ENCODE results near the gene WDR83.
"Not testable (repeated sequence)": the region's sequence is repeated elsewhere in the genome, so short reads cannot be mapped to it uniquely, and the experiment has no call there.

The WDR83 gene

GRCh38 chr19:12703046-12703445 lies 36.4 kb downstream of the WDR83 start:
- Mint-ChIP-seq H3K36me3 (peaks cover 43 to 51% of the 10 kb centered on the region in 2 donors), H3K4me3 (no peak overlapping the region), H3K9me3 (no peaks in the 10 kb centered on the region), H3K27ac (peak overlapping the region; percentile 69), H3K4me1 (peaks cover 4 to 9% of the 10 kb centered on the region in 2 donors), H3K27me3 (no peaks in the 10 kb centered on the region)
- ATAC-seq (replicated peaks), result peak; percentile 75 to 77
- no peak for DNase-seq

- ATAC-seq (replicated peaks), result no peak
- DNase-seq, result no peak
- peaks cover 0 to 2% of the 10 kb centered on the region in 2 donors for H3K4me1 Mint-ChIP-seq
- peaks cover 40 to 45% of the 10 kb centered on the region in 2 donors for H3K36me3 Mint-ChIP-seq
- H3K9me3 Mint-ChIP-seq, result no peaks in the 10 kb centered on the region
- no peaks in the 10 kb centered on the region for H3K27me3 Mint-ChIP-seq
- H3K27ac Mint-ChIP-seq, result no peak overlapping the region
- no peak overlapping the region for H3K4me3 Mint-ChIP-seq
These were observed 38.6 kb downstream of the WDR83 start for GRCh38 chr19:12705169-12705568.

- H3K27ac Mint-ChIP-seq, result peak overlapping the region; percentile 33
- DNase-seq, result no peak
- H3K4me1 Mint-ChIP-seq, result peaks cover 0 to 2% of the 10 kb centered on the region in 2 donors
- H3K4me3 Mint-ChIP-seq, result no peak overlapping the region
- ATAC-seq (replicated peaks), result no peak
- H3K27me3 Mint-ChIP-seq, result no peaks in the 10 kb centered on the region
- peaks cover 42 to 49% of the 10 kb centered on the region in 2 donors for H3K36me3 Mint-ChIP-seq
- H3K9me3 Mint-ChIP-seq, result no peaks in the 10 kb centered on the region
These were observed 39.2 kb downstream of the WDR83 start for GRCh38 chr19:12705654-12706331.

GRCh38 chr19:12706332-12706718 lies 39.7 kb downstream of the WDR83 start:
- Mint-ChIP-seq H3K4me3 (no peak overlapping the region), H3K4me1 (peaks cover 0 to 2% of the 10 kb centered on the region in 2 donors), H3K27ac (peak overlapping the region; percentile 31), H3K36me3 (peaks cover 40 to 49% of the 10 kb centered on the region in 2 donors), H3K27me3 (no peaks in the 10 kb centered on the region), H3K9me3 (no peaks in the 10 kb centered on the region)
- no peak for ATAC-seq (replicated peaks)
- no peak for DNase-seq

GRCh38 chr19:12708641-12709040 lies 42.0 kb downstream of the WDR83 start:
- Mint-ChIP-seq H3K9me3 (no peaks in the 10 kb centered on the region), H3K4me1 (peaks cover 2 to 4% of the 10 kb centered on the region in 2 donors), H3K36me3 (peaks cover 40 to 43% of the 10 kb centered on the region in 2 donors), H3K4me3 (no peak overlapping the region), H3K27ac (no peak overlapping the region), H3K27me3 (no peaks in the 10 kb centered on the region)
- ATAC-seq (replicated peaks) (no peak), DNase-seq (no peak)

- no peaks in the 10 kb centered on the region for H3K27me3 Mint-ChIP-seq
- peaks cover 0 to 10% of the 10 kb centered on the region in 2 donors for H3K4me1 Mint-ChIP-seq
- ATAC-seq (replicated peaks) (no peak), DNase-seq (no peak)
- peaks cover 33 to 40% of the 10 kb centered on the region in 2 donors for H3K36me3 Mint-ChIP-seq
- H3K9me3 Mint-ChIP-seq, result no peaks in the 10 kb centered on the region
- H3K27ac Mint-ChIP-seq, result peak overlapping the region; percentile 62
- H3K4me3 Mint-ChIP-seq, result no peak overlapping the region
These were observed 44.6 kb downstream of the WDR83 start for GRCh38 chr19:12711187-12711586.

GRCh38 chr19:12712077-12712476 lies 45.5 kb downstream of the WDR83 start:
- H3K27ac Mint-ChIP-seq; DNase-seq; H3K4me3 Mint-ChIP-seq; H3K9me3 Mint-ChIP-seq; ATAC-seq (replicated peaks); H3K27me3 Mint-ChIP-seq: not testable (repeated sequence)
- Mint-ChIP-seq H3K4me1 (peaks cover 5 to 16% of the 10 kb centered on the region in 2 donors), H3K36me3 (peaks cover 37 to 45% of the 10 kb centered on the region in 2 donors)

GRCh38 chr19:12713304-12713703 lies 46.7 kb downstream of the WDR83 start:
- not testable (repeated sequence) for H3K27ac Mint-ChIP-seq; ATAC-seq (replicated peaks); H3K9me3 Mint-ChIP-seq; DNase-seq; H3K27me3 Mint-ChIP-seq; H3K4me3 Mint-ChIP-seq
- Mint-ChIP-seq H3K4me1 (peaks cover 5 to 18% of the 10 kb centered on the region in 2 donors), H3K36me3 (peaks cover 36 to 46% of the 10 kb centered on the region in 2 donors)

- Mint-ChIP-seq H3K9me3 (no peaks in the 10 kb centered on the region), H3K36me3 (peaks cover 38 to 56% of the 10 kb centered on the region in 2 donors), H3K4me1 (peaks cover 11 to 31% of the 10 kb centered on the region in 2 donors), H3K27me3 (no peaks in the 10 kb centered on the region), H3K4me3 (no peak overlapping the region), H3K27ac (no peak overlapping the region)
- ATAC-seq (replicated peaks) (no peak), DNase-seq (no peak)
These were observed 48.5 kb downstream of the WDR83 start for GRCh38 chr19:12715102-12715501.

- Mint-ChIP-seq H3K27ac (no peak overlapping the region), H3K36me3 (peaks cover 36 to 52% of the 10 kb centered on the region in 2 donors), H3K4me3 (no peak overlapping the region), H3K4me1 (peaks cover 14 to 39% of the 10 kb centered on the region in 2 donors), H3K9me3 (no peaks in the 10 kb centered on the region), H3K27me3 (no peaks in the 10 kb centered on the region)
- no peak for ATAC-seq (replicated peaks)
- DNase-seq, result no peak
These were observed 49.3 kb downstream of the WDR83 start for GRCh38 chr19:12715929-12716328.

- H3K27ac Mint-ChIP-seq, result peak overlapping the region; percentile 42
These were observed 53.7 kb downstream of the WDR83 start for GRCh38 chr19:12720296-12720695.

GRCh38 chr19:12720851-12721655 lies 54.4 kb downstream of the WDR83 start:
- Mint-ChIP-seq H3K36me3 (peaks cover 20 to 38% of the 10 kb centered on the region in 2 donors), H3K4me1 (peaks cover 24 to 50% of the 10 kb centered on the region in 2 donors)

More at GRCh38 chr19:12720296-12720695, 53.7 kb downstream of the WDR83 start:
- peaks cover 23 to 42% of the 10 kb centered on the region in 2 donors for H3K36me3 Mint-ChIP-seq
- peak overlapping the region; percentile 85 to 91 for H3K4me3 Mint-ChIP-seq
- DNase-seq, result no peak
- H3K27me3 Mint-ChIP-seq, result no peaks in the 10 kb centered on the region
- no peaks in the 10 kb centered on the region for H3K9me3 Mint-ChIP-seq
- peaks cover 24 to 54% of the 10 kb centered on the region in 2 donors for H3K4me1 Mint-ChIP-seq
- ATAC-seq (replicated peaks), result no peak

GRCh38 chr19:12721656-12722565 lies 55.3 kb downstream of the WDR83 start:
- peak overlapping the region; percentile 91 to 94 for H3K4me3 Mint-ChIP-seq
- H3K27ac Mint-ChIP-seq, result peak overlapping the region; percentile 96
- H3K36me3 Mint-ChIP-seq, result peaks cover 20 to 38% of the 10 kb centered on the region in 2 donors
- no peaks in the 10 kb centered on the region for H3K9me3 Mint-ChIP-seq
- DNase-seq, result peak; percentile 30
- H3K4me1 Mint-ChIP-seq, result peaks cover 24 to 49% of the 10 kb centered on the region in 2 donors
- no peaks in the 10 kb centered on the region for H3K27me3 Mint-ChIP-seq
- ATAC-seq (replicated peaks), result peak; percentile 61 to 66

More at GRCh38 chr19:12720851-12721655, 54.4 kb downstream of the WDR83 start:
- Mint-ChIP-seq H3K27ac (peak overlapping the region; percentile 96), H3K9me3 (no peaks in the 10 kb centered on the region), H3K4me3 (peak overlapping the region; percentile 91 to 94), H3K27me3 (no peaks in the 10 kb centered on the region)
- DNase-seq (no peak), ATAC-seq (replicated peaks) (no peak)

All from stimulated activated naive B cell treated with anti-CD40 and anti-IgM and Interleukin-4, amounts not matched to agents 10 μg/mL and 1 μg/mL and 100 μg/mL, for 72 hours (primary cell).